ENCODE measurements around the gene MPND. TPM values are rescaled to one million over a fixed set of nuclear protein-coding genes. Genes with fewer than 3 reads are reported as not detected.

MPND gene
- total RNA-seq, 1 experiment from 2014 or later: 37.0 TPM

DNA sequence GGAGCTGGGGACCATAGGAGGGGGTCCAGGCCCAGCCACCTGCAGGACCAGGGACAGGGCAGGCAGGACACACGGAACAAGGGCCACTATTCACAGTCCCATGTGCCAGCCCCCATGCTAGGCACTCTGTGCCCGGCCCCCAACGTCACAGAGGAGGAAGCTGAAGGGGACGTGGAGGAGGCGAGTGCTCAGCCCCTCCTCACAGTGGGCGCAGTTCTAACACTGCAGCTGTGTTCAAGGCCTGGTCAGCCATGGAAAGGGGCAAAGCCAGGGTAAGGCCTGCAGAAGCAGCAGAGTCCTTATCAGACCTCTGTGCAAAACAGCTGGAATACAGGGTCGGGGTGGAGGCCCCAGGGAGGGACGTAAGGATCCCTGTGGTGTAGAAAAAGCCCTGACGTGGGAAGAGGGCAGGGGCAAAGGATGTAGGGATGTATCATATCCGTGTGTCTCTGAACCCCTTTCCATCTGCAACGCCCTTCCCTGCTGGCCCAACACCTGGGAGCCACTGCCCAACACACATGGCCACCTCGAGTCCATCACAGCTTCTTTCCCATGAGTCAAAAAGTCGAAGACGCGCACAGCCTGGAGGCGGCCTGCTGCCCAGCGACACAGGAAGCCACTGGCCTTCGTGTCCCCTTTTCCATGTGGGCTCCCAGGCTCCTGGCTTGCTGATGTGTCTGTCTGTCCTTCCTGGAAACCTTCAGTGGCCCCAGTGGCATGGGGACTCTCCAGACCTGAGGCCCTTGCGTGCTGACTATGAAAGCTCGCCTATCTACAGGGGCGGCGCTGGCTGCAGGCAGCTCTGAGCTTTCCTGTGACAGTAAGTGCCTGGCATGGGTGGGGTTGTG, 29.0 kb downstream of the MPND start:
- no peak overlapping the region for H2BK120ac ChIP-seq (ENCODE audit: low read depth, low read length, poor library complexity, severe bottlenecking)
- no peak overlapping the region for H3K56ac ChIP-seq (ENCODE audit: insufficient read length, low read depth, low read length)
- Mint-ChIP-seq H3K4me1 (peaks cover 35 to 48% of the 10 kb centered on the region in 2 experiments), H3K27ac (no peak overlapping the region), H3K9me3 (no peaks in the 10 kb centered on the region), H3K4me3 (no peak overlapping the region), H3K36me3 (ENCODE audit: insufficient read depth in 1 of 3, low read depth in 3 of 3) (peaks cover 0 to 4% (median 3%) of the 10 kb centered on the region in 3 experiments; a peak in 4 of 7 replicates), H3K27me3 (ENCODE audit: low read depth) (peaks cover 4% of the 10 kb centered on the region; the same call in 1 of the 2 replicates)
- TF ChIP-seq, protein P1, sequence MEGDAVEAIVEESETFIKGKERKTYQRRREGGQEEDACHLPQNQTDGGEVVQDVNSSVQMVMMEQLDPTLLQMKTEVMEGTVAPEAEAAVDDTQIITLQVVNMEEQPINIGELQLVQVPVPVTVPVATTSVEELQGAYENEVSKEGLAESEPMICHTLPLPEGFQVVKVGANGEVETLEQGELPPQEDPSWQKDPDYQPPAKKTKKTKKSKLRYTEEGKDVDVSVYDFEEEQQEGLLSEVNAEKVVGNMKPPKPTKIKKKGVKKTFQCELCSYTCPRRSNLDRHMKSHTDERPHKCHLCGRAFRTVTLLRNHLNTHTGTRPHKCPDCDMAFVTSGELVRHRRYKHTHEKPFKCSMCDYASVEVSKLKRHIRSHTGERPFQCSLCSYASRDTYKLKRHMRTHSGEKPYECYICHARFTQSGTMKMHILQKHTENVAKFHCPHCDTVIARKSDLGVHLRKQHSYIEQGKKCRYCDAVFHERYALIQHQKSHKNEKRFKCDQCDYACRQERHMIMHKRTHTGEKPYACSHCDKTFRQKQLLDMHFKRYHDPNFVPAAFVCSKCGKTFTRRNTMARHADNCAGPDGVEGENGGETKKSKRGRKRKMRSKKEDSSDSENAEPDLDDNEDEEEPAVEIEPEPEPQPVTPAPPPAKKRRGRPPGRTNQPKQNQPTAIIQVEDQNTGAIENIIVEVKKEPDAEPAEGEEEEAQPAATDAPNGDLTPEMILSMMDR (conservative IDR thresholded peaks at IDR 0.05): no peak
- H2BK5ac ChIP-seq (ENCODE audit: insufficient read length, low read length): no peak overlapping the region
- no peak overlapping the region for H3T11ph ChIP-seq (ENCODE audit: low read length)
- no CpG with 5 or more reads among the region's 22 CpGs for WGBS (ENCODE audit: extremely low coverage, insufficient read length, low lambda C conversion rate)
- H3K79me2 ChIP-seq (ENCODE audit: insufficient read depth, low read length): no peaks in the 10 kb centered on the region; the same call in 1 of the 2 replicates
- H3K9ac ChIP-seq (ENCODE audit: extremely low read depth, insufficient read length, low read length): no peak overlapping the region
- no peak overlapping the region for H2BK20ac ChIP-seq (ENCODE audit: low read depth, low read length, poor library complexity, severe bottlenecking)
- H3K4me2 ChIP-seq (ENCODE audit: insufficient read depth, insufficient read length, low read length): no peak overlapping the region
- H2BK12ac ChIP-seq (ENCODE audit: insufficient read length, low read depth, low read length): no peak overlapping the region
- peaks cover 7% of the 10 kb centered on the region for H3K79me1 ChIP-seq (ENCODE audit: insufficient read depth, low read depth, low read length, poor library complexity, severe bottlenecking)
- H3K18ac ChIP-seq (ENCODE audit: insufficient read length, low read depth, low read length): no peak overlapping the region
- H3K4me1 ChIP-seq (ENCODE audit: insufficient read depth, low read length): peaks cover 8% of the 10 kb centered on the region; the same call in 1 of the 2 replicates
- H4K5ac ChIP-seq (ENCODE audit: insufficient read length, low read depth, low read length): no peak overlapping the region
- no peak overlapping the region for H3K27ac ChIP-seq (ENCODE audit: insufficient read length, low read depth, low read length)
- no peak overlapping the region for H3K4ac ChIP-seq (ENCODE audit: low read depth, low read length)
- no peak overlapping the region for H4K8ac ChIP-seq (replicated peaks; ENCODE audit: insufficient read length, low read depth, low read length)
- H2BK15ac ChIP-seq (ENCODE audit: low read depth, low read length): no peak overlapping the region
- no peak for DNase-seq
- no peaks in the 10 kb centered on the region for H3K27me3 ChIP-seq (ENCODE audit: insufficient read depth, low read length)
- H4K91ac ChIP-seq (ENCODE audit: insufficient read length, low read depth, low read length): no peak overlapping the region
- no peak overlapping the region; the same call in 1 of the 2 replicates for H3K14ac ChIP-seq (ENCODE audit: insufficient read depth, low read length)
- H3K23ac ChIP-seq (ENCODE audit: insufficient read length, low read depth, low read length): no peak overlapping the region
- no peaks in the 10 kb centered on the region for H3K9me3 ChIP-seq (ENCODE audit: control insufficient read depth, low read depth, low read length)
- no peaks in the 10 kb centered on the region for H3K23me2 ChIP-seq (ENCODE audit: insufficient read length, low read depth, low read length, poor library complexity, severe bottlenecking)
- no peak overlapping the region for H2AFZ ChIP-seq (ENCODE audit: low read length)
- H4K20me1 ChIP-seq (ENCODE audit: control insufficient read depth, insufficient read depth, insufficient read length): no peaks in the 10 kb centered on the region
- H2AK5ac ChIP-seq (ENCODE audit: insufficient read length, low read length): no peak overlapping the region

Data from H9 (cell line).